Raji (cell line): ENCODE measurements around the gene THEM4.

Source experiments
- POLR2A ChIP-seq: IDR thresholded peaks from 2 replicates; pipeline ENCODE4 v1.6.1; 2011; ENCODE audit warnings: low read depth, low read length, control low read depth; ENCODE audit not compliant: insufficient read depth

Gene THEM4

DNA sequence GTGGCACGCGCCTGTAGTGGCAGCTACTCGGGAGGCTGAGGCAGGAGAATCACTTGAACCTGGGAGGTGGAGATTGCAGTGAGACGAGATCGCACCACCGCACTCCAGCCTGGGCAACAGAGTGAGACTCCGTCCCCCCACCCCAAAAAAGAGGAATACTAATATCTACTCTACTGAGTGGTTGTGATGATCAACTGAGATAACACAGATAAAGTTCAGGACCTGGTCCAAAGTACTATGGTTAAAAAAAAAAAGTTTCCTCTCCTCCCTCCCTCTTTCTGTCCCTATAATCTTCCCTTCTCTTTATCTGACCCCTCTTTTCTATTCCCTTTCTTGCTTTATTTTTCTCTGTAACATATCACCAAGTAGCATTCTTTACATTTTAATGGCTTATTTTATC is 73.7 kb downstream of the THEM4 start:
- no peak for TF ChIP-seq POLR2A

DNA sequence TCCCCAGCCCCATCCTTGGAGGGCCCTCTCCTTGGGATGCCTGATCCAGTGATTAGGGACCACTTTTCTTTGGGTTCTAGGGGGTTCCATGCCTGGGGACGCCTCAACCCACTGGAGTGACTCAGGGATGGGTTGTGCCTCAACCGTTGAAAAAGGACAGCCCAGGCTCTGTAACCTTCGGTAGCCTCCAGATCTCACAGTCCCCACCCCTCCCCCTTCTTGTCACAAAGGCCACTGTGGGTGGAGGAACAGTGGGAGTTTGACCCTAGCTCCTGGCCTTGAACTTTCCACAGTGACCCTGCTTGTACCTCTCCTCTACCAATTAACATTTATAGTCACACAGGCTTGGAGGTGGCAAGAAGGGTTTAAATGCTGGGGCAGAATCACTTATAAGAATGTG is 75.1 kb downstream of the THEM4 start:
- no peak for TF ChIP-seq POLR2A

DNA sequence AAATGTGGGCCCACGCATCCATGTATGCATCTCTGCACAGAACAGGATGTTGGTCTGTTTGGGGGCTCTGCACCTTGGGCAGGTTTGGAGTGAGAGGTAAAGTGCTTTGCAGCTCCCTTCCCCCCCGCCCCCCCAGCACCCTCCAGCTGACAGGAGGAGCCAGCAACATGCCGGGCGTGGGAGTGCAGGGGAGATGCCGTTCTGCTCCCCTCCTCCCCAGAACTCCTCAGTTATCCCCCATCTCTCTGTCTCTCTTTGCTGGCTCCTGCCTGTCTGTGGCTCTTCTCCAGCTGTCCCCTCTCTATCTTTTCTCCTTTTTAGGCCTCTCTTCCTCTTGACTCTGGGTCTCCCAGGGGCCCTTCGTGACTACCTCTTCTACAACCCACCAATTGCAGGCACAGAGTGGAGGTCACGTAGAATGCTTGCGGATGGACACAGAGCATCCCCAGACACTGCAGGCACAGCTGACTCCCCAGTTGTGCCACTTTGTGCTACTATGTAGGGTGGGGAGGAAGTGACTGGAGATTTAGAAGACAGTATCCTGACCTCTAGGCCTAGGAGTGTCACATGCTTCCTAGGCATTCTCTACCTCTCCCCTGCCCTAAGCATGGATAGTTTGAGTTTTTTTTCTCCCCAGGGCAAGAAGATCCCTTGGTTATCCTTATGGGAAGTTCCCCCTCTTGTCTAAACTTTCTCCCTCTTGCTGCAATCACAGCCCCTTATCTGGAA is 76.0 kb downstream of the THEM4 start:
- TF ChIP-seq POLR2A: no peak

DNA sequence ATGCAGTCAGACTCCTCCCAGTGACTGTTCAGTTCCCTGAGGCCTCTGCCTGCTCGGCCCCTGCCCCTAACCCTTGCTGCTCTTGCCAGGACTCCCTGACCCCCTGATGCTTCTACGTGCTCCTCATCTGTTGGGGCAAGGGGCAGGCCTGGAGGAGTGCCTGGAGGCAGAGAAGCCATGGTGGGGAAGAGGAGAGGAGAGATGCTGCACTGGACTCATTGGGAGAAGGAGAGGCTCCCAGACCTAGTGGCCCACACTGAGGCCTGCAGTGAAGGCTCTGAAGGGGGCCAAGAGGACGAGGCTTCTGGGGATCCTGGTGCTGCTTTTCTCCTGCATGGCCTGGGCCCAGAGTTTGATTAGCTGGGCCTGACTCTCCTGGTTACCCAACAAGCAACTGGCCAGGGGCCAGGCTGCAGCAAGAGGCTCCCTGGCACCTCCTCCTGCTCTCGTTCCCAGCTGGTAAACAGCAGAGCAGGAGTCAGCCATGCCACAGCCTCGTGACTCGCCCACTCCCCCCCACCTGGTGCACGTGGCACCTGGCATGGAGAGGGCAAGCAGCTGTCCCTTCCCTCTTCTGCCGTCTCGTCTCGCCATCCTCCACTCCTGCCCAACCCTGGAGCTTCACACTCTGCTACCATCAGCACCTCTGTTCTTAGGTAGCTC is 76.9 kb downstream of the THEM4 start:
- no peak for TF ChIP-seq POLR2A

DNA sequence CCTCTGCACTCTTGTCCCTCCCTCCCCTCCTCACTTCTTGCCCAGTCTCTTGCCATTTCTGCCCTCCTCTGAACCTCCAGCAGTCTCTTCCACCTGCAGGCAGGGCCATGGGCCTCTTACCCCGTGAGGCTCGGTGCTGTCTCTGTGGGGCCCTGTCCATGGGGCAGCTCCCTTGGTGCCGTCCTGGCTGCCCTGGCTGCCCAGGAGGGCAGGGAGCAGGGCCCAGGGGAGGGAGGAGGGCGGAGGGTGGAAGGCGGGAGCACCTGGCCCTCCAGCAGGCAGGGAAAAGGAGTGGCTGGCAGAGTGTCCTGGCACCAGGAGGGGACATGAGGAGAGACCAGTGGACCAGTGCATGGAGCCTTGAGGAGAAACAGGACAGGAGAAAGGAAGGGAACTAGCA is 77.7 kb downstream of the THEM4 start, which contains the start of gene RORC:
Gene RORC (minus strand): TSS at position 198 of the 400 bp plus-strand sequence. CDS start 38 bp downstream, at position 160.
- TF ChIP-seq POLR2A: no peak

DNA sequence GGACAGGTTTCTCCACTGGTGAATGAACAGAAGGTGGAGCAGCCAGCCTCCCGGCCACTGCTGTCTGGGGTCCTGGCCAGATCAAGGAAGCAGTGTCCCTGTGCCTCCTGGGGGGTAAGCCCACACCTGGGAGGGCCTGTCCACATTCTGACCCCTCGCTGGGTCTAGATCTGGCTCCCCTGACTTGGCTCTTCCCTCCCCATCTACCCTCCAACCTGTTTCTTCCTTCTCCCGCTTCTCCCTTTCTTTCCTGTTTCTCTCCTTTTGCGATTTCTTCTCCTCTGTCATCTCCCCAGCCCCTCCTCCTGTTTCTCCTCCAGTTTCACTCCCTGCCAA is 78.1 kb downstream of the THEM4 start:
- no peak for TF ChIP-seq POLR2A

DNA sequence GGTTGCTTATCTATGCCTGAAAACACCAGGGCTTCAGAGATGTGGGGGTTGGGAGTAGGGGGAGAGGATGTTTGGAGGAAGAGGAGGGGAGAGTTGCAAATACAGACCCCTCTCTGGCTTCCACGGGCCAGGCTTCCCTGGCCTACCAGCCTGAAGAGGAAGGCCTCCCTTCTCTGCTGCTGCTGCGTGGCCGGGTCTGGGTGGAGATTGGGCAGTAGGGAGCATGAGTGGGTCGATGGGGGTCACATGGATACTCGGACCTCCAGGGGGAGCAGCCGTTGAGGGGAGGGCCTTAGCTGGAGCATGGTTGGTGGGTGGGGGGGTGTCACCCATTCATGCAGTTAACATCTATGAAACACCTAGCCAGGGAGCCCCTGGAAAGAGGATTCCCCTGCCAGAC is 79.3 kb downstream of the THEM4 start:
- TF ChIP-seq POLR2A: no peak

DNA sequence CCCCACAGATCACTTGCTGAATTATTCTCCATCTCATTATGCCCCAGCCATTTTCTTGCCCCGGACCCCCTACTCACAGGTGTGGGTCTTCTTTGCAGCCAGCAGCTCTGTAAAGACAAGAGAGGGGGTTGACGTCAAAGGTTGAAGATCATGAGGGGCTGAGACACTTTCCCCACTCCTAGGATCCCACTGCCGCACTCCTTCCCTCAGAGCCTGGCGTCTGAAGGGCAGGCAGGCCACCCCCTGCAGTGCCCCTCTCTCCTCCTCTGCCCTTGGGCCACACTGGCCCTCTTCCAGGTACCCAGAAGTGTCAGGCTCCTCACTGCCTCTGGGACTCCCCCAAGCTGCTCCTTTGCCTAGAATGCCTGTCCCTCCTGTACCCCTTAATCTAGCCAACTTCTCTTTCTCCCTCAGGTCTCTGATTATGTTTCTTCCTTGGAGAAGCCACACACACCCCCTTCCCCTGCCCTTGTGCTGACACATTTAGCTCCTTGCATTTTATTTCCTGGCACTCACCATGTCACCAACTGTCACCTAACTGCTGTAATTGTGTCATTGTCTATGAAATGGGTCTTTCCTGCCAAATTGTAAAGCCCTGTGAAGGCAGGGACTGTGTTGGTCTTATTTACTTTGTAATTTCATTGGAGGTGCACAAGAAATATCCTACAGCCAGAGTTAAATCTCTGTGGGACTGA is 79.8 kb downstream of the THEM4 start:
- no peak for TF ChIP-seq POLR2A

DNA sequence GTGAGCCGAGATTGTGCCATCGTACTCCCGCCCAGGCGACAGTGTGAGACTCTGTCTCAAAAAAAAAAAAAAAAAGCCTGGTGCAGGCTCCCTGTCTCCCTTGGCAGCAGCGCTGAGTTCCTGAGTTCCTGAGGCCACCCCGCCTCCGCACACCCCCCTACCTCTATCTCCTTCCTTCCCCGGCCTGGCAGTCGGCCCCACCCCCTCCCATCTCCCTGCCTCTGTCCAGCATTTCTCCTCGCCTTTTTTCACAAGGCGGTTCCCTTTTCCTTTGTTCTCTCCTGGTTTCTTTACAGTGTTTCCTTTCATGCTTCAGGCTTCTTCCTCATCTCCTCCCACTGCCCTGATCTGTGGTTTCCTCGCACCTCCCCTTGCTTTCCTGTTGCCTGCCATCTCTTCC is 80.4 kb downstream of the THEM4 start:
- no peak for TF ChIP-seq POLR2A

DNA sequence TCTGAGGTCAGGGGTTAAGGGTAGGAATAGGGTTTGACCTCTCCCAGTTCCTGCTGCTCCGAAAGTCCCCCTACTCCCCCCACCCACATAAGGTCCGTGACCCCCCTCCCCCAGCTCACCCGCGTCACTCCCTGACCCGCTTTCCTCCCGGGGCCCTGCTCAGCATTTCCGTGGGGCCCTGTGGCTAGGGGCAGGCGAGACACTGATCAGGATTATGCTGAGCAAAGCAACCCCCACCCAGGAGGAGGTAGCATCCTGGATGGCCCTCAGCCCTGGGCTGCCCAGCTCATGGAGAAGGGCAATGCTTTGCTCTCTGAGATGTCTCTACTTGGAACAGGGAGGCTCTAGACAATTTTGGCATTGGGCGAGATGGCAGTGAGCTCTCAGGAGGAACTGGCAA is 81.5 kb downstream of the THEM4 start:
- no peak for TF ChIP-seq POLR2A

DNA sequence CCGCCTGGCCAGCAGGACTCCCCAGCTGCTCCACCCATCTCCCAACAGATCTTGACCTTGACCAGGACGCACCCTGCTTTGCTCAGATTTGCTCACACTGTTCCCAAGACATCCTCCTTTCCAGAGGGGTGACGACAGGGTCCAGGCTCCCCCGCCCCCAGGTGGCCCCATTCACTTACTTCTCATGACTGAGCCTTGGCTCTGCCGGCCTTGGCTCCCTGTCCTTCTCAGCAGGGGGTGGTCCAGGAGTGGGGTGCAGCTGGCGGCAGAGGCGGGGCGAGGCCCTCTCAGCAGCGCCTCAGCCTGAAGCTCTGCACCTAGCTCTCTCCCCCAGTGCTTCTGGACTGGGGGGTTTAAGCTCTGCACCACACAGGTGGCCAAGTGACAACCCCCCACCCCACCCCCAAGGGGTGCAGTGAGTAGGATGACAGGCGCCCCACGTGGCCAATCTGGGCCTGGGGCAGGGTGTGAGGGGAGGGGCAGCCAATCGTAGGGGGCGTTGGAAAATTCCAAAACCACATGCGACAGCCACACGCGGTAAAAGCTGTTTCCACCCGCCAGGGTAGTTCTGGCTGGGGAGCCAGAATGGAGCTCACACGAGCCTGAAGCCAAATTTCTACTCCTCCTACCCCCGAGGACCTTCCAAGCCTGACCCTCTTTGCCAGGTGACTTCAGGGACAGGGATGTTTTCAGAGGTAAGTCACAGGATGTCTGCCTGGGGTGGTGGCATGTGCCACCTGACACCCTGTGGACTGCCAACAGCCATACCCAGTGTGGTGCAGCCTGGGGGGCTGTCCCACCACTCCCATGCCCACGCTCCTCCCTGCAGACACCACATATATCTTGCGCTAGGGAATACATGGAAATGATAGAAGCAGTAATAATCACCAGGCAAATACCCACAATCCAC is 83.3 kb downstream of the THEM4 start:
- TF ChIP-seq POLR2A: no peak

DNA sequence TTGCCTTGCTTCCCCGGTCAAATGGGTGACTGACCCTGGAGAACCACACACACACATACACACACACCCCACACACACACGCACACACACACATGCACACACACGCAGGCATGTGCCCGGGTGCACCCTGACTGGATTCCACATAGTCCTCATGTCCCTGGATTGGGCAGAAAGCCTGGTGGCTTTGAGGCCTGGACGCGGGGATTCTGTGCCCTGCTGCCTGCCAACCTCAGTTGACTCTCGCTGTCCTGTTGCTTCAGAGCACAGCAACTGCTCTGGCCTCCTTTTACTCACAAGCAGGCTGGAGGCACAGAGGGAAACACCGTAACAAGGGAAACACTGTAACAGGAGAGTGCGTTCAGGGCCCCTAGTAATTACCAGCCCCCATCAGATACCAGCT is 84.1 kb downstream of the THEM4 start:
- TF ChIP-seq POLR2A: no peak
